WERI-Rb-1 (cell line): Measurements from ENCODE around the gene SCP2D1.

Source experiments
- DNase-seq: peaks from one replicate; pipeline ENCODE4 v3.0.0-alpha.2; 2020
- H3K27ac ChIP-seq: fragments of 250-450 bp; sonication (Bioruptor Pico); 2 replicates; pipeline ENCODE4 v1.5.1; 2020; ENCODE audit warnings: mild to moderate bottlenecking, moderate library complexity
- H3K27me3 ChIP-seq: fragments of 250-450 bp; sonication (Bioruptor Pico); 2 replicates; pipeline ENCODE4 v1.5.1; 2021; ENCODE audit warnings: mild to moderate bottlenecking, low read depth, moderate library complexity; ENCODE audit not compliant: insufficient read depth, severe bottlenecking
- H3K36me3 ChIP-seq: fragments of 250-450 bp; sonication (Bioruptor Pico); 2 replicates; pipeline ENCODE4 v1.5.1; 2020; ENCODE audit warnings: mild to moderate bottlenecking, moderate library complexity
- H3K4me3 ChIP-seq: 2 replicates; pipeline ENCODE4 v1.5.1; 2011; ENCODE audit warnings: low read depth, mild to moderate bottlenecking, control low read depth, low read length
- H3K9me3 ChIP-seq: fragments of 250-450 bp; sonication (Bioruptor Pico); 2 replicates; pipeline ENCODE4 v1.5.1; 2021; ENCODE audit warnings: mild to moderate bottlenecking, moderate library complexity; ENCODE audit not compliant: severe bottlenecking
- TF ChIP-seq, protein P1 (sequence below): IDR thresholded peaks from 2 replicates; pipeline ENCODE4 v1.5.1; 2011; ENCODE audit warnings: low read depth, mild to moderate bottlenecking, control low read depth, inconsistent platforms, low read length

Gene SCP2D1

DNA sequence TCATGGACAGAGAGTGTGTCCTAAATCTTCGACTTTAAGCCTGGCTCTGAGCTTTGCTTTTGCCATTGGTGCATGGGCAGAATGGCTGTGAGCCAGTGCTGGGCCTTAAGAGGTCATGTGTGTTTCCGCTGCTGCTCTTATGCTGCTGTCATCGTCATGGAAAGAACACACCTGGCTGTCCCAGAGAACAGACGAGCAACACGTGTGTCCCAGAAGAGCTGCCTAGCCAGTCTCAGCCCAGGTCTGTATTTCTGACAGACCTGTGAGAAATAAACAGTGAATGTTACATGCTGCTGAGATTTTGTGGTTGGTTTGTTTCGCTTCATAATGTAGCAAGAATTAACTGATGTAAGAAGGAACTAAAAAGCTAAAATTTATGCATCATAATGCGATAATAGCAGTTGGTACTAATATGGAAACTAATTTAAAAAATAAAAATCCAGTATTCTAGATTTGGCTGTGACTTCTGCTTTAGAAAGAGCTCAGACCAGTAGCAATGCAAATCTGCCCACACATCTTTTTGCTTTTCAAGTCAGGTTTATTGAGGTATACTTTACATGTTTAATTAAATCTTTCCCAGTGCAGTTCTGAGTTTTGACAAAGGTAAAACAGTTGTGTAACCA is 11.5 kb upstream of the SCP2D1 start:
- DNase-seq: no peak
- no peaks in the 10 kb centered on the region for H3K36me3 ChIP-seq
- no peaks in the 10 kb centered on the region for H3K9me3 ChIP-seq
- TF ChIP-seq, protein P1, sequence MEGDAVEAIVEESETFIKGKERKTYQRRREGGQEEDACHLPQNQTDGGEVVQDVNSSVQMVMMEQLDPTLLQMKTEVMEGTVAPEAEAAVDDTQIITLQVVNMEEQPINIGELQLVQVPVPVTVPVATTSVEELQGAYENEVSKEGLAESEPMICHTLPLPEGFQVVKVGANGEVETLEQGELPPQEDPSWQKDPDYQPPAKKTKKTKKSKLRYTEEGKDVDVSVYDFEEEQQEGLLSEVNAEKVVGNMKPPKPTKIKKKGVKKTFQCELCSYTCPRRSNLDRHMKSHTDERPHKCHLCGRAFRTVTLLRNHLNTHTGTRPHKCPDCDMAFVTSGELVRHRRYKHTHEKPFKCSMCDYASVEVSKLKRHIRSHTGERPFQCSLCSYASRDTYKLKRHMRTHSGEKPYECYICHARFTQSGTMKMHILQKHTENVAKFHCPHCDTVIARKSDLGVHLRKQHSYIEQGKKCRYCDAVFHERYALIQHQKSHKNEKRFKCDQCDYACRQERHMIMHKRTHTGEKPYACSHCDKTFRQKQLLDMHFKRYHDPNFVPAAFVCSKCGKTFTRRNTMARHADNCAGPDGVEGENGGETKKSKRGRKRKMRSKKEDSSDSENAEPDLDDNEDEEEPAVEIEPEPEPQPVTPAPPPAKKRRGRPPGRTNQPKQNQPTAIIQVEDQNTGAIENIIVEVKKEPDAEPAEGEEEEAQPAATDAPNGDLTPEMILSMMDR: no peak
- no peak overlapping the region for H3K27ac ChIP-seq
- H3K27me3 ChIP-seq: no peaks in the 10 kb centered on the region
- H3K4me3 ChIP-seq: no peak overlapping the region

DNA sequence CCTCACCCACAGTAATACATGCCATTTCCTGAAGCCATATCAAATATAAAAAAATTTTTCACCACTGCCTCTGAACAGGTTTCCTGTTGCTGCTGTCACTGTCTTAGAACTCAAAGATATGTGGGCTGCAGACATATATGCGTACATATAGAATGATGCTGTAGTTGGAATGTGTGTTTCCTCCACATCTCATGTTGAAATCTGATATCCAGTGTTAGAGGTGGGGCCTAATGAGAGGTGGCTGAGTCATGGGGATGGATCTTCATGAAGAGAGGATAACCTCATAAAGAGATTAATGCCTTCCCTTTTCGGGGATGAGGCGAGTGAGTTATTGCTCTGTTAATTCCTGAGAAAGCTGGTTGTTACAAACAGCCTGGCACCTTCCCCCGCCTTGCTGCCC is 7.7 kb upstream of the SCP2D1 start:
- Histone ChIP-seq H3K27ac (no peak overlapping the region), H3K9me3 (no peaks in the 10 kb centered on the region), H3K36me3 (no peaks in the 10 kb centered on the region), H3K27me3 (peaks cover 3% of the 10 kb centered on the region), H3K4me3 (no peak overlapping the region)
- DNase-seq: peak; percentile 61
- TF ChIP-seq, protein P1: no peak

DNA sequence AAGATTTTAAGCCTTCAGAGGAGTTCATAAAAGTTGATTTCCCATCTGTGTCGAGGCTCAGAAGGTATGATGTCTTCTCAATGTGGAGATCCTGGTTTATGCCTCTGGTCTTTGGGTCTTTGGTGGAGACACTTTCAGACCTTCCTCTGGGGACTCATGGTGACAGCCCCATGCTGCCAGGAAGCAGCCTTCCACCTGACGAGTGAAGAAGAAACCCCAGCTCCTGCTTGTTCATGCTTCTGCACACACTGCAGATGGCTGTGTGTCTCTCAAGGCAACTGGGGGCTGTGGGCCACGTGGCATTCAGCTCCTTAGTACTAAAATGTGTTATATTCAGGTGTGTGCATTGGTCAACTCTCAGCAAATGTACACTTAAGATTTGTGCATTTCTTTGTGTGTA is 4.9 kb upstream of the SCP2D1 start:
- H3K36me3 ChIP-seq: no peaks in the 10 kb centered on the region
- H3K4me3 ChIP-seq: no peak overlapping the region
- DNase-seq: no peak
- H3K9me3 ChIP-seq: no peaks in the 10 kb centered on the region
- no peak overlapping the region for H3K27ac ChIP-seq
- peaks cover 4% of the 10 kb centered on the region for H3K27me3 ChIP-seq
- TF ChIP-seq, protein P1: no peak

DNA sequence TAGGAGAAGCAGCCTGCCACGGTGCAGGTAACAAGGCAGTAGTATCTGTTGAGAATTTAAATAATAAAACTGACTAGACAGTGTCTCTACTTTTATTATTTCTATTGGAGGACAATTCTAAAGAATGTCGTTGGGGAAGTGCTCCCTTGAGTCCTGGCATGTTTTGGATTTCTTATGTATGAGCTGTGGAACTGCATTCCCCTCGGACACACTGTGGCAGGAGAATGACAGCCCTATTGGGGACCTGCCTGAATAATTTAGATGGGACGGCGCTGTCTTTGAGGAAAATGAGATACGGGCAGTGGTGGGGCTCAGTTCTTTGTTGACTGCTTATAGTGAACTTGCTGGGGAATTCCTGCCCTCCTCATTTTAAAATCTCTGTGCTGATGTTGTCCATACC is 2.4 kb upstream of the SCP2D1 start:
- no peak overlapping the region for H3K27ac ChIP-seq
- no peak overlapping the region for H3K4me3 ChIP-seq
- no peaks in the 10 kb centered on the region for H3K36me3 ChIP-seq
- peaks cover 4% of the 10 kb centered on the region for H3K27me3 ChIP-seq
- no peaks in the 10 kb centered on the region for H3K9me3 ChIP-seq
- DNase-seq: no peak
- TF ChIP-seq, protein P1: no peak

DNA sequence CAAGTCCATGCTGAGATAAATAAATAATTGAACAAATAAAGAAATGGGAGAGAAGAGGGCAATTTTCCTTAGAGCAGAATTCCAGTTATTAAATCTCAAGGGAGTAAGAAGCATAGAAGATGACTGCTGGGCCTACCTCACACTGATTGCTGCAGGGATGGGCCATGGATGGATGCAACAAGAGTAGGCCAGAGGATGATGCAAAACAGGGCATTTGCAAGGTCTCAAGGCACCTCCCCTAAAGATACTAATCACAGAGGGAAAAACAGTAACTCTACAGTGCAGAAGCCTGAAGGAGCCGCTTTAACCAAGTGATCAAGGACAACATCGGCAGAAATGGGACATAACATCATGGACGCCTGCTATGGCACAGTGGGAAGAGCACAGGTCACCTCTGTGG is 1.7 kb upstream of the SCP2D1 start:
- no peaks in the 10 kb centered on the region for H3K36me3 ChIP-seq
- no peaks in the 10 kb centered on the region for H3K9me3 ChIP-seq
- TF ChIP-seq, protein P1: no peak
- H3K27ac ChIP-seq: no peak overlapping the region
- no peak overlapping the region for H3K4me3 ChIP-seq
- no peak for DNase-seq
- H3K27me3 ChIP-seq: peaks cover 4% of the 10 kb centered on the region
